HepG2 (cell line): ENCODE data around the gene TNRC18. TPM values are rescaled to one million over a fixed set of nuclear protein-coding genes. Genes with fewer than 3 reads are reported as not detected.
A peak's percentile ranks its signal among the peaks of the same experiment; 100 is the strongest.

Source experiments
- ATAC-seq: fragments of 200-7000 bp; cut with Tn5 transposase; 3 replicates; pipeline ENCODE4 v1.9.1; 2020; ENCODE audit warnings: mild to moderate bottlenecking, moderate library complexity
- BruUV-seq: library from RNA; stranded (reverse); fragments of 400-500 nt; replicated peaks from 2 replicates; lab custom pipeline; 2021; lab: Mats Ljungman, UMichigan
- CTCF ChIA-PET: fragments of 300-600 bp; formaldehyde crosslinking; extraction: SDS; loops from one replicate; lab custom pipeline; 2021; ENCODE audit warnings: low total read pairs, inconsistent platforms, low intra/inter-chr PET ratio; lab: Yijun Ruan, JAX
- POLR2A ChIA-PET: fragments of 350-600 bp; sonication (Branson Sonifier 250); formaldehyde crosslinking; loops from one replicate; lab custom pipeline; 2020; ENCODE audit warnings: antibody characterized with exemption, inconsistent platforms; lab: Yijun Ruan, JAX
- DNase-seq: peaks from one replicate; pipeline ENCODE4 v3.0.0-alpha.2; 2015; ENCODE audit warnings: low spot score
- FAIRE-seq: peaks from 3 replicates; lab custom pipeline; 2011; peaks lifted over from hg19 to GRCh38; lab: Jason Lieb, UNC
- H2AFZ ChIP-seq: one replicate; pipeline ENCODE4 v1.6.1; 2011; ENCODE audit warnings: low read length, inconsistent platforms
- H3K27ac ChIP-seq: fragments of 300-600 bp; 3 replicates; pipeline ENCODE4 v1.8.0; 2011; ENCODE audit warnings: mixed run types, mild to moderate bottlenecking, mixed read lengths, low read length, inconsistent platforms; ENCODE audit not compliant: insufficient read depth; ENCODE audit errors: extremely low read length
- H3K27me3 ChIP-seq, 2 experiments: fragments of 200-600 bp in 1 of 2; 2 replicates in 1 of 2; 3 replicates in 1 of 2; pipeline versions ENCODE4 v1.6.0 to v1.8.0; 2011; ENCODE audit warnings: low read length in 2 of 2, mild to moderate bottlenecking in 2 of 2, moderate library complexity in 2 of 2, inconsistent platforms in 1 of 2; ENCODE audit not compliant: insufficient read depth in 2 of 2, control insufficient read depth in 1 of 2
- H3K36me3 ChIP-seq, 2 experiments: fragments of 200-600 bp in 1 of 2; replicated peaks in 1 of 2; 2 replicates in 1 of 2; 3 replicates in 1 of 2; pipeline versions ENCODE4 v1.5.1 to v1.8.0; 2011; ENCODE audit warnings: low read length in 2 of 2, inconsistent platforms in 1 of 2; ENCODE audit not compliant: insufficient read depth in 2 of 2, control insufficient read depth in 1 of 2
- H3K4me1 ChIP-seq: 2 replicates; pipeline ENCODE4 v1.5.1; 2012; ENCODE audit warnings: low read length, inconsistent platforms; ENCODE audit not compliant: insufficient read depth
- H3K4me2 ChIP-seq: 2 replicates; pipeline ENCODE4 v1.6.0; 2011; ENCODE audit warnings: low read depth, low read length, inconsistent platforms
- H3K4me3 ChIP-seq, 3 experiments: fragments of 200-600 bp in 1 of 3; sonication (generic), shearing (Covaris generic) in 1 of 3; replicated peaks in 1 of 3; 2 replicates each; pipeline ENCODE4 v1.5.1; 2011 to 2016; ENCODE audit warnings: low read length in 3 of 3, inconsistent platforms in 2 of 3, low read depth in 2 of 3, mild to moderate bottlenecking in 2 of 3, control low read depth in 1 of 3, mixed read lengths in 1 of 3; ENCODE audit not compliant: insufficient read depth in 1 of 3
- H3K79me2 ChIP-seq: one replicate; pipeline ENCODE4 v1.6.1; 2011; ENCODE audit warnings: low read length, inconsistent platforms; ENCODE audit not compliant: insufficient read depth
- H3K9ac ChIP-seq: 2 replicates; pipeline ENCODE4 v1.6.0; 2011; ENCODE audit warnings: mild to moderate bottlenecking, low read depth, low read length, inconsistent platforms; ENCODE audit not compliant: insufficient read depth
- H3K9me3 ChIP-seq: 2 replicates; pipeline ENCODE4 v1.5.1; 2012; ENCODE audit warnings: mild to moderate bottlenecking, low read length
- H4K20me1 ChIP-seq: 2 replicates; pipeline ENCODE4 v1.6.0; 2011; ENCODE audit warnings: inconsistent platforms, mild to moderate bottlenecking, low read length, moderate library complexity; ENCODE audit not compliant: insufficient read depth
- AGO2 ChIP-seq: fragments of 200-400 bp; formaldehyde crosslinking; optimal IDR thresholded peaks from 2 replicates; pipeline ENCODE3; 2017; ENCODE audit warnings: mild to moderate bottlenecking, low read depth, low read length, moderate library complexity
- AHDC1 ChIP-seq: sonication (generic); formaldehyde crosslinking; IDR thresholded peaks from 2 replicates; pipeline ENCODE4 v1.5.1; 2020; ENCODE audit warnings: mild to moderate bottlenecking, missing genetic modification reagents, borderline replicate concordance
- CEBPG ChIP-seq: IDR thresholded peaks from 2 replicates; pipeline ENCODE4 v1.6.1; 2016
- NFRKB ChIP-seq: fragments of 450-650 bp; IDR thresholded peaks from 2 replicates; pipeline ENCODE4 v1.6.1; 2017
- POLR2AphosphoS5 ChIP-seq: IDR thresholded peaks from 2 replicates; pipeline ENCODE4 v1.6.1; 2012; ENCODE audit warnings: low read depth, low read length
- POLR2G ChIP-seq: fragments of 200-400 bp; formaldehyde crosslinking; IDR thresholded peaks from 2 replicates; pipeline ENCODE4 v1.6.1; 2018; ENCODE audit warnings: mild to moderate bottlenecking, low read depth, low read length, moderate library complexity
- U2AF1 ChIP-seq: fragments of 200-400 bp; formaldehyde crosslinking; optimal IDR thresholded peaks from 2 replicates; pipeline ENCODE3; 2017; ENCODE audit warnings: mild to moderate bottlenecking, low read depth, low read length
- WGBS: methylation state at CpG from one replicate; pipeline ENCODE4 v1.1.6; 2017; ENCODE audit warnings: low lambda C conversion rate; 5-methylcytosine and 5-hydroxymethylcytosine counted together
- in situ Hi-C: cut with HindIII; loops from 2 replicates; pipeline ENCODE4 v1.10.0; 2017; ENCODE audit warnings: low pct_unique_long_range_greater_than_20kb; ENCODE audit not compliant: extremely low pct_ligation_motif_present
- intact Hi-C: fragments of 100-400 bp; cut with micrococcal nuclease; formaldehyde crosslinking; loops from one replicate; pipeline ENCODE4 v1.10.0; 2022; ENCODE audit not compliant: unreplicated experiment
- polyA plus RNA-seq, 8 experiments: library from polyadenylated mRNA; depleted of rRNA in 3 of 8; stranded (reverse) in 7 of 8; unstranded in 1 of 8; fragments of >200 nt; fragmentation: Illumina TruSeq in 4 of 8; extraction: Trizol in 4 of 8; gene quantifications; 2 replicates each; pipeline versions ENCODE4 v1.2.1 to v1.2.3, GENCODE V29; 2011 to 2016; ENCODE audit warnings: low read depth in 4 of 8, missing spikeins in 1 of 8, mixed read lengths in 1 of 8; ENCODE audit not compliant: insufficient read depth in 1 of 8
- total RNA-seq, 5 experiments: library from RNA; depleted of rRNA; stranded (reverse); fragments of >200 nt; fragmentation: Illumina TruSeq; extraction: Trizol; gene quantifications; 2 replicates each; pipeline ENCODE4 v1.2.3, GENCODE V29; 2016; ENCODE audit warnings: low read depth in 1 of 5
- TF ChIP-seq, protein P1 (sequence below): sonication (generic); formaldehyde crosslinking; IDR thresholded peaks from 2 replicates; pipeline ENCODE4 v1.8.0; 2022; ENCODE audit warnings: mild to moderate bottlenecking, missing genetic modification reagents
- TF ChIP-seq, protein P2 (sequence below): sonication (generic); formaldehyde crosslinking; IDR thresholded peaks from 2 replicates; pipeline ENCODE4 v1.9.0; 2021; ENCODE audit warnings: missing genetic modification reagents, borderline replicate concordance

Gene TNRC18
- total and polyA plus RNA-seq, 2 of the 13 experiments (the other 11 are each of a cell fraction or from before 2014, with no cell fraction given), result 11.7 to 17.4 TPM

DNA sequence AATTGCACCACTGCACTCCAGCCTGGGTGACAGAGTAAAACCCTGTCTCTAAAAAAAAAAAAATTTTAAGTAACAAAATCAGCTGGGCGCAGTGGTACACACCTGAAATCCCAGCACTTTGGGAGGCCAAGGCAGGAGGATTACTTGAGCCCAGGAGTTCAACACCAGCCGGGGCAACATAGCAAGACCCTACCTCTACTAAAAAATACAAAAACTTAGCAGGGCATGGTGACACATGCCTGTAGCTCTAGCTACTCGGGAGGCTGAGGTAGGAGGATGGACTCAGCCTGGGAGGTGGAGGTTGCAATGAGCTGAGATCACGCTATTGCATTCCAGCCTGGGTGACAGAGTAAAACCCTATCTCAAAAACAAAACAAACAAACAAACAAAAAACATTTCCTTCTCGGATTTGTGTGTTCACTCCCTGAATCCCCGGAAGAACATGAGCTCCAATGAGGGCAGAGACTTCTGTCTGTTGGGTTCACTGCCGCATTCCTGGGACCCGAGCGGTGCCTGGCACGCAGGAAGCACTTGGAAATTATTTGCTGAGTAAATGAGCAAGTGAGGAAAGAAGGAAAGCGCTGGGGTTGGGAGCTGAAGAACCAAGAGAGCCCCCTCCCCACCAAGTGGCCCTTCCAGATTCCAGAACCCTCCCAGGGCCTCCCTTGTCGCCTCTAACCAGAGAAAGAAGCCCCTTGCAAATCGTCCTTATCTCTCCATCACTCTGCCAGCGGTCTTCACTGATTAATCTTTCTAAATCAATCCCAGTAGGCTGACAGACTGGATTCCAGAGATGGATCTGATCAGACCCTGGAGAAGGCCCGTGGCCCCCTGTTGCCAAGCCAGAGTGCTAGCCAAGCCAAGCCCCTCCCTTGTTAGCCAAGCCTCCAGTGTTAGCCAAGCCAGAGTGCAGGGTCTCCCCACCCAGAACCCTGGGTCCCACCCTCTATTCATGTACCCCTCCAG, 6.2 kb downstream of the TNRC18 start (continued):
- peak; percentile 7 for TF ChIP-seq U2AF1
- no peak for TF ChIP-seq CEBPG (CRISPR knock-in tag)
- peak; percentile 44 for TF ChIP-seq AGO2
- TF ChIP-seq, protein P1, sequence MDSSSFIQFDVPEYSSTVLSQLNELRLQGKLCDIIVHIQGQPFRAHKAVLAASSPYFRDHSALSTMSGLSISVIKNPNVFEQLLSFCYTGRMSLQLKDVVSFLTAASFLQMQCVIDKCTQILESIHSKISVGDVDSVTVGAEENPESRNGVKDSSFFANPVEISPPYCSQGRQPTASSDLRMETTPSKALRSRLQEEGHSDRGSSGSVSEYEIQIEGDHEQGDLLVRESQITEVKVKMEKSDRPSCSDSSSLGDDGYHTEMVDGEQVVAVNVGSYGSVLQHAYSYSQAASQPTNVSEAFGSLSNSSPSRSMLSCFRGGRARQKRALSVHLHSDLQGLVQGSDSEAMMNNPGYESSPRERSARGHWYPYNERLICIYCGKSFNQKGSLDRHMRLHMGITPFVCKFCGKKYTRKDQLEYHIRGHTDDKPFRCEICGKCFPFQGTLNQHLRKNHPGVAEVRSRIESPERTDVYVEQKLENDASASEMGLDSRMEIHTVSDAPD (CRISPR knock-in tag), result no peak
- TF ChIP-seq, protein P2, sequence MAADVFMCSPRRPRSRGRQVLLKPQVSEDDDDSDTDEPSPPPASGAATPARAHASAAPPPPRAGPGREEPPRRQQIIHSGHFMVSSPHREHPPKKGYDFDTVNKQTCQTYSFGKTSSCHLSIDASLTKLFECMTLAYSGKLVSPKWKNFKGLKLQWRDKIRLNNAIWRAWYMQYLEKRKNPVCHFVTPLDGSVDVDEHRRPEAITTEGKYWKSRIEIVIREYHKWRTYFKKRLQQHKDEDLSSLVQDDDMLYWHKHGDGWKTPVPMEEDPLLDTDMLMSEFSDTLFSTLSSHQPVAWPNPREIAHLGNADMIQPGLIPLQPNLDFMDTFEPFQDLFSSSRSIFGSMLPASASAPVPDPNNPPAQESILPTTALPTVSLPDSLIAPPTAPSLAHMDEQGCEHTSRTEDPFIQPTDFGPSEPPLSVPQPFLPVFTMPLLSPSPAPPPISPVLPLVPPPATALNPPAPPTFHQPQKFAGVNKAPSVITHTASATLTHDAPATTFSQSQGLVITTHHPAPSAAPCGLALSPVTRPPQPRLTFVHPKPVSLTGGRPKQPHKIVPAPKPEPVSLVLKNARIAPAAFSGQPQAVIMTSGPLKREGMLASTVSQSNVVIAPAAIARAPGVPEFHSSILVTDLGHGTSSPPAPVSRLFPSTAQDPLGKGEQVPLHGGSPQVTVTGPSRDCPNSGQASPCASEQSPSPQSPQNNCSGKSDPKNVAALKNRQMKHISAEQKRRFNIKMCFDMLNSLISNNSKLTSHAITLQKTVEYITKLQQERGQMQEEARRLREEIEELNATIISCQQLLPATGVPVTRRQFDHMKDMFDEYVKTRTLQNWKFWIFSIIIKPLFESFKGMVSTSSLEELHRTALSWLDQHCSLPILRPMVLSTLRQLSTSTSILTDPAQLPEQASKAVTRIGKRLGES (CRISPR knock-in tag), result no peak
- TF ChIP-seq NFRKB, result no peak

DNA sequence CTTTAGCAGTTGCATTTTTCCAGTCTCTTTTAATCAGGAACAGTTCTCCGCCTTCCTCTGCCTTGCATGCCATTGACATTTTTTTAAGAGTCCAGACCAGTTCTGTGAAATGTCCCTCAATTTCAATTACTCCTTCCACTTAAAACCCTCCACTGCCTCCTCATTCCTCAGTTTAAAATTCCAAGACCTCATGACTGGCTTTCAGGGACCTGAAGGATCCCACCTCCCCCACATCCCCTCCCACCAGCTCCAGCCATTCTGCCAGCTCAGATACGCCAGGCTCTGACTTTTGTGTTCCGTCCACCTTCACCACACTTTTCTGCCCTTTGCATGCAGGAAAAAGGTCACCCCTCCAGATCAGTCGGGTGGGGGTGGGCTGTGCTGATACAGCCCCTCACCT, 8.7 kb downstream of the TNRC18 start:
- no TSS peak for BruUV-seq
- H3K36me3 ChIP-seq, result peaks cover 0 to 19% of the 10 kb centered on the region in 2 experiments; a peak in 3 of 5 replicates
- TF ChIP-seq POLR2G, result peak; percentile 51
- 0 out of 2 replicates have a peak, but pooled peaks have one; percentile 18 for TF ChIP-seq POLR2AphosphoS5
- no peak for TF ChIP-seq AHDC1 (CRISPR knock-in tag)
- TF ChIP-seq, all 625 proteins: peak for 2
- POLR2A ChIA-PET, result no interaction called here
- Histone ChIP-seq H3K4me1 (peaks cover 60% of the 10 kb centered on the region), H3K79me2 (peaks cover 72% of the 10 kb centered on the region), H4K20me1 (peaks cover 84% of the 10 kb centered on the region), H2AFZ (no peak overlapping the region), H3K4me3 (no peak overlapping the region), H3K27me3 (no peaks in the 10 kb centered on the region), H3K9ac (no peak overlapping the region), H3K4me2 (no peak overlapping the region), H3K9me3 (no peaks in the 10 kb centered on the region), H3K27ac (no peak overlapping the region)
- intact Hi-C loops, result no loop called here
- no peak for ATAC-seq
- in situ Hi-C loops, result no loop called here
- CTCF ChIA-PET, result no interaction called here
- WGBS, result 87% methylated on average over 4 of the region's 4 CpGs
- FAIRE-seq, result no peak
- DNase-seq, result no peak
